ENCODE results near the gene STX1A.

The STX1A gene

GRCh38 chr7:73652541-73652949, 66.9 kb downstream of the STX1A start:
- DNase-seq (ENCODE audit: extremely low read depth, low read depth), result no peak
- no peak overlapping the region for H3K4me3 ChIP-seq (replicated peaks; ENCODE audit: low read depth, low read length)
- TF ChIP-seq CTCF (IDR thresholded peaks at IDR 0.05; ENCODE audit: low read depth, low read length, missing control alignments), result no peak

GRCh38 chr7:73650524-73650923, 68.9 kb downstream of the STX1A start:
- TF ChIP-seq CTCF (IDR thresholded peaks at IDR 0.05; ENCODE audit: low read depth, low read length, missing control alignments), result no peak
- DNase-seq (ENCODE audit: extremely low read depth, low read depth), result no peak
- H3K4me3 ChIP-seq (replicated peaks; ENCODE audit: low read depth, low read length), result no peak overlapping the region

GRCh38 chr7:73649576-73649975, 69.9 kb downstream of the STX1A start:
- no peak overlapping the region for H3K4me3 ChIP-seq (replicated peaks; ENCODE audit: low read depth, low read length)
- DNase-seq (ENCODE audit: extremely low read depth, low read depth), result no peak
- no peak for TF ChIP-seq CTCF (IDR thresholded peaks at IDR 0.05; ENCODE audit: low read depth, low read length, missing control alignments)

Measured in HFF-Myc (cell line).